ENCODE data around the gene ZNF385B.
"Not testable (repeated sequence)": the region's sequence is repeated elsewhere in the genome, so short reads cannot be mapped to it uniquely, and the experiment has no call there.

ZNF385B gene

GRCh38 chr2:179800776-179801175 is 60.6 kb downstream of the ZNF385B start:
- no peak for DNase-seq (ENCODE audit: low spot score)

DNA sequence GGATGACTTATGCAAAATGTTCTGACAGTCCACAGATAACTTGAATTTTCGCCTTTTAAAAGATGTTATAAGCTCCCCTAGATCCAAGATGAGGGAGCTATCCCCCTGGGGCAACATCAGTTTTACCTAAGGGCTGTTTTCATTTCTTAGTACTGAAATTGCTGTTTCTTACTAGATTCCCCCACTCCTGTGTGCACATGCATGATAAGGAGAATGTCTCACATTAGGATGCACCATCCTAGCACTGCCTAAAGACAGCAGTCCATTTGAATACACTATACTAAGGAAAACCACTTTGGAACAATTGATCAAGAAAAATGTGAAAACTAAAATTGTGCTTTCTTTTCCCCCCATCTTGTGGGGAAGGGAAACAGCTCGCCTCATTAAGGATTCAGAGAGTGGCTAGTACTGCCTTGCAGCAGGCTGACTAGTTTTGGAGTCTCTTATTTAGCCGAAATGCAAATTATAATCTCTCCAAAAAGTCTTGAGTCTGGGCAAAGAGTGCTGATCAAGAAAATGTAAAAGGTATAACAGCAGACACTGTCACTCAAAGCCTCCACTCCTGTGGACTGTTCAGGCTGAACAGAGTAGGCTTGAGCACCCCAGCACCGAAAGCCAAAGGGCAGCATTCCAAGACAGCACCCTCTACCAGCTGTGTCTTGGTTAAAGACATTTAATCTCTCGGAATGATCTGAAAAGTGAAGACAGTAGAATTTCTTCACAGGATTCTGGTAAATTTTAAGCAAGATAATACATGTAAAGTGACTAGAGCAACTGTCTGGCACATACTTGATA is 65.0 kb downstream of the ZNF385B start:
- no peak for DNase-seq (ENCODE audit: low spot score)

GRCh38 chr2:179793902-179794301 is 67.5 kb downstream of the ZNF385B start:
- no peak for DNase-seq (ENCODE audit: low spot score)

GRCh38 chr2:179793238-179793637 is 68.2 kb downstream of the ZNF385B start:
- DNase-seq (ENCODE audit: low spot score), result no peak

GRCh38 chr2:179790235-179791217 is 70.9 kb downstream of the ZNF385B start:
- no peak for DNase-seq (ENCODE audit: low spot score)

GRCh38 chr2:179788104-179788503 is 73.3 kb downstream of the ZNF385B start:
- DNase-seq (ENCODE audit: low spot score), result no peak

- no peak for DNase-seq (ENCODE audit: low spot score)
These were observed 73.8 kb downstream of the ZNF385B start for GRCh38 chr2:179787601-179788000.

DNA sequence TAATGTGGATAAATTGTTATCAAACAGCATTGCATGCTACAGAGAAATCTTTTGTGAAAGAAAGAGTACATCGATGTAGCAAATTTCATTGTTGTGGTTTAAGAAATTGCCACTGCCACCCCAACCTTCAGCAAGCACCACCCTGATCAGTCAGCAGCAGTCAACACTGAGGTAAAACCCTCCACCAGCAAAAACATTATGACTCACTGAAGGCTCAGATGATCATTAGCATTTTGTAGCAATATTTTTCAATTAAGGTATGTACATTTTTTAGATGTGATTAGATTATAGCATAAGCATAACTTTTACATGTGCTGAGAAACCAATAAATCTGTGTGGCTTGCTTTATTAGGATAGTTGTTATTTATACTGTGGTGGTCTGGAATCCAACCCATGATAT is 75.5 kb downstream of the ZNF385B start:
- no peak for DNase-seq (ENCODE audit: low spot score)

GRCh38 chr2:179782346-179782745 is 79.1 kb downstream of the ZNF385B start:
- DNase-seq (ENCODE audit: low spot score), result not testable (repeated sequence)

DNA sequence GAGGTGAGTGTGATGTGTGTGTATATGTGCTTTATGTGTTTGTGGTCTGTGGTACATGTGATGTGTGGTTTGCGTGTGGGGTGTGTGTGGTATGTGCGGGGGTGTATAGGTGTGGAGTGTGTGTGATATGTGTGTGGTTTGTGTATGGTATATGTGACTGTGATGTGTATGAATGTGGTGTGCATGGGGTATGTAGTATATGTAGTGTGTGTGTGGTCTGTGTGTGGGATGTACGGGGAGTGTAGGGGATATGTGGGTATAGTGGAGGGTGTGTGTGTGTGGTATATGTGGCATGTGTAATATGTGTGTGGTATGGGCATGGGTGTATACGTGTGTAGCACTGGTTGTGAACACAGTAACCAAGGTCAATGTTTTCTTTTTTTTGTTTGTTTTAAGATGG is 87.4 kb downstream of the ZNF385B start:
- no peak for DNase-seq (ENCODE audit: low spot score)

- DNase-seq (ENCODE audit: low spot score), result no peak
These were observed 89.1 kb downstream of the ZNF385B start for GRCh38 chr2:179772346-179772745.

DNA sequence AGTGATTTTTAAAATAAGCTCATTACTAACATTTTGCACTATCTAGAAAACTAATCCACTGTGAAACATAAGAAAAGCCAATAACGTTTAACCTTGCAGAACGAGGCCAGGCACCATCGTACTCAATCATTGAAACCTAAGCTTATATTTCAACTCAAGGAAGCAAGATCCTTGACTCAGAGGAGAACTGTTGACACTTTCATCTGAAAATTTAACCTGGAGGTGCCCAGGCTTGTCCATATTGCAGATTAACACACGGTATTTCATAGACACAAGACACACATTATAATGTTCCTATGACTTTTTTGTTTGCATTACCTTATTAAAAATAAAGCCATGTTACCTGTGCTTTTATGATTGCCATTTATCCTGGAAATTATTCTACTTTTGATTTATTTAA is 89.6 kb downstream of the ZNF385B start:
- no peak for DNase-seq (ENCODE audit: low spot score)

GRCh38 chr2:179770029-179770428 is 91.4 kb downstream of the ZNF385B start:
- DNase-seq (ENCODE audit: low spot score), result no peak

DNA sequence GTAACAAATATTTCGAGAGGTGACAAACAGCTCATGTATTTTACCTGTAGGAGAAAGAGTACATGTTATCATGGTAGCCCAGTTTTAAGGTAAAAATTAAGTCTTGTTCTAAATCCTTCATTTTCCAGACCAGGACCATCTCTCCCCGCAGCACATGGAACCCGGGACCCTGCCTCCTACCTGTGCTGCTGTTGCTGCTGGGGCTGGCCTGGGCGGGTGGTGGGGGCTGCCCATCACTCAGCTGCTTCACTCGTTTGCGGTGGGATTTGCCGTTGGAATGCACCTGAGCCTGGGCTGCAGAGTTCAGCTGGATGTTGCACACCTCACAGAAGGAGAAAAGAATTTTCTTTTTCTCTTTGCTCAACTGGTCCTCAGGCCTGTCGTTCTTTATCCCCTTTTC is 92.1 kb downstream of the ZNF385B start:
- no peak for DNase-seq (ENCODE audit: low spot score)

- DNase-seq (ENCODE audit: low spot score), result no peak
These were observed 92.6 kb downstream of the ZNF385B start for GRCh38 chr2:179768765-179769164.

DNA sequence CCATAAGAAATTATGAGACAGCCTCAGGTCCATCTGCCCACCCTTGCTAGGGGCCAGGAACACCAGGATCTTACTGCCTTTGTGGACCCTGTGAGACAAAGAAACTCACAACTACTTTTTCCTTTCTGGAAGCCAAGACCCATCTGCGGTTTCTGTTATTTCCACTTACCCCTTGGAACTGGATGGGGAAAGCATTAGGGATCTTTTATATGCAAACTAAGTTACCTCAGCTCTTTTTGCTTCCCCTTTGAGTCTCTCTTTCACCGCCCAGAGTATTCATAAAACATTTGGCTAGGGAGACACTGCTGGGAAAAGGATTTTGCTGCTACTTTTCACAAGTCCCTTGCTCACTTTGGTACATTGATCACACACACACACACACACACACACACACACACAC is 95.7 kb downstream of the ZNF385B start:
- no peak for DNase-seq (ENCODE audit: low spot score)

DNA sequence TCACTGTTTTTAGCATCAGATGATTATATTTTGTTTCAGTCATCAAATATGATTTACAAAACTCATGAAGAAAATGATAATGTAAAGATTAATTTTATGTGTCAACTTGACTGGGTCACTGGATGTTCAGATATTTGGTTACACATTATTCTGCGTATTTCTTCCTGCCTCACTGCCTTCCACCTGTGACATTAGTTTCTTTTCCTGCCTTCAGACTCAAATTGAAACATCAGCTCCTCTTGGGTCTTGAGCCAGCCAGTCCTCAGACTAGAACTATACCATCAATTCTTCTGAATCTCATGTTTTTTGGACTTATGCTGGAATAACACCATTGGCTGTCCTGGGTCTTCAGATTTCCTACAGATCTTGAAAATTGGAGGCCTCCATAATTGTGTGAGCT is 96.7 kb downstream of the ZNF385B start:
- no peak for DNase-seq (ENCODE audit: low spot score)

DNA sequence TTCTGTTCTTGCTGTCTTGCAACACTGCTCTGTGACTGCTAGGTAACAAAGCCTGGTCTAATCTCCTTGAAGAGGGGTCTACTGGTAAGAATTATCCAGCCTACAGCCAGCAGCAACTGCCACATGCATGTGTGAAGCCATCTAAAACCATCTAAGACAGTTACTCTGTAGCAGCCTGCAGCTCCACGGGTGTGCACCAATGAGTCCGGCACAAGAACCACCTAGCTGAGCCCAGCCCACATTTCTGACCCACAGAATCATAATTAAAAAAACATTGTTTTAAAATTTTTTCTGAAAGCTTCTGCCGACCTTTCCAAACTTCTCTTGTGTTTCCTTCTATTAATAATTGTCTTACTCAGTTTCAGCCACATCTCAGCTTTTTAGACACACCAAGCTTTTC is 102.8 kb downstream of the ZNF385B start:
- no peak for DNase-seq (ENCODE audit: low spot score)

GRCh38 chr2:179751163-179751809 is 110.1 kb downstream of the ZNF385B start:
- DNase-seq (ENCODE audit: low spot score), result no peak

DNA sequence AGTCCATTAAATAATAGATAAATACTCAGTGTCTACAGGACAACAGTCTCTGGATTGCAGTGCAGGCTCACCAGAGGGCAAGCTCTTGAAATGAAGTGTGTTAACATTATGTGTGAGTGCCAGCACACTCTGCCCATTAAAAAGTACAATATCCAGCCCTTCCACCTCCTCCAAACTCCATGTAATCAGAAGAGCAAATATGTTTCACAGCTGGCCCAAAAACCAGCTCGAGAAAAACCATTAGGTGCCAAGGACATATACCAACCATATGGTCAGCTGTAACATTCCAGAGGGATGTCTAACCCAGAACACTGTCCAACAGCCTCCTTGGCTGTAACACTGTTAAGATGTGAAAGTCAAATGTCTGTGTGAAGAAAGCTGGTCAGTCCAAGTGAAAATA is 112.2 kb downstream of the ZNF385B start:
- DNase-seq (ENCODE audit: low spot score), result no peak

- no peak for DNase-seq (ENCODE audit: low spot score)
These were observed 114.4 kb downstream of the ZNF385B start for GRCh38 chr2:179746981-179747380.

- no peak for DNase-seq (ENCODE audit: low spot score)
These were observed 115.7 kb downstream of the ZNF385B start for GRCh38 chr2:179745635-179746256.
